Upper lobe of left lung (tissue), 6 donors: Measurements from ENCODE around the gene PLD3. TPM values are rescaled to one million over a fixed set of nuclear protein-coding genes. Genes with fewer than 3 reads are reported as not detected.
"Not testable (repeated sequence)": the region's sequence is repeated elsewhere in the genome, so short reads cannot be mapped to it uniquely, and the experiment has no call there.

Experiments
- ATAC-seq, 2 donors: fragments of 200-7000 bp; cut with Tn5 transposase; one replicate each; pipeline ENCODE4 v1.9.1; 2022; ENCODE audit warnings: mild to moderate bottlenecking in 2 of 2, moderate library complexity in 2 of 2; ENCODE audit not compliant: low FRiP score in 2 of 2
- DNase-seq, 2 donors: peaks; one replicate each; pipeline ENCODE4 v3.0.0-alpha.2; 2019 to 2020
- H3K27ac ChIP-seq, 4 donors: fragments of 200-600 bp; sonication (generic); one replicate each; pipeline ENCODE4 v1.5.1; 2016 to 2019
- H3K27me3 ChIP-seq, 4 donors: fragments of 200-600 bp; sonication (generic); one replicate each; pipeline ENCODE4 v1.5.1; 2017 to 2019
- H3K36me3 ChIP-seq, 4 donors: fragments of 200-600 bp; sonication (generic); one replicate each; pipeline ENCODE4 v1.5.1; 2016 to 2019
- H3K4me1 ChIP-seq, 4 donors: fragments of 200-600 bp; sonication (generic); one replicate each; pipeline ENCODE4 v1.5.1; 2018 to 2019
- H3K4me3 ChIP-seq, 4 donors: fragments of 200-600 bp; sonication (generic); one replicate each; pipeline ENCODE4 v1.5.1; 2017 to 2019; ENCODE audit warnings: mild to moderate bottlenecking in 2 of 4, moderate library complexity in 1 of 4
- H3K9me3 ChIP-seq, 4 donors: fragments of 200-600 bp; sonication (generic); one replicate each; pipeline ENCODE4 v1.5.1; 2018 to 2019
- CTCF ChIP-seq, 6 experiments: fragments of 450-650 bp in 4 of 6; fragments of 200-600 bp in 2 of 6; sonication (generic) in 2 of 6; IDR thresholded peaks; one replicate each; pipeline ENCODE4 v1.5.1; 2016 to 2019; ENCODE audit warnings: antibody characterized with exemption in 6 of 6
- EP300 ChIP-seq, 4 donors: sonication (generic); formaldehyde crosslinking; IDR thresholded peaks; one replicate each; pipeline ENCODE4 v1.5.1; 2017; ENCODE audit warnings: antibody characterized with exemption in 4 of 4, control low read depth in 2 of 4
- POLR2A ChIP-seq, 4 donors: fragments of 450-650 bp; IDR thresholded peaks; one replicate each; pipeline ENCODE4 v1.5.1; 2016 to 2017; ENCODE audit warnings: antibody characterized with exemption in 4 of 4, mild to moderate bottlenecking in 2 of 4
- POLR2AphosphoS5 ChIP-seq, 2 donors: sonication (generic); formaldehyde crosslinking; IDR thresholded peaks; one replicate each; pipeline ENCODE4 v1.5.1; 2017; ENCODE audit warnings: antibody characterized with exemption in 2 of 2
- WGBS, 2 donors: methylation state at CpG; one replicate each; pipeline ENCODE4 v1.1.5; 2017 to 2018; 5-methylcytosine and 5-hydroxymethylcytosine counted together
- total RNA-seq, 6 donors: library from RNA; depleted of rRNA in 4 of 6; stranded (reverse); fragments of >200 nt in 4 of 6; gene quantifications; one replicate each; pipeline versions ENCODE4 v1.1.0 to v1.2.1, GENCODE V29; 2016 to 2021
- donor health status: DM: no; HTN: no; CAD: no; lungs with moderate emphysema.
- donor health status: DM: no; HTN: yes; CAD: no; lungs with severe emphysema.

Gene PLD3
- total RNA-seq, 6 donors from 2014 or later: 257 to 710 (median 470) TPM

GRCh38 chr19:40407714-40408597 is 59.5 kb downstream of the PLD3 start:
- TF ChIP-seq POLR2A (IDR thresholded peaks at IDR 0.05) (no peak), CTCF (IDR thresholded peaks at IDR 0.05) (no peak), EP300 (IDR thresholded peaks at IDR 0.05) (no peak)
- ATAC-seq: no peak
- Histone ChIP-seq H3K9me3 (no peaks in the 10 kb centered on the region), H3K27ac (peak overlapping the region in 1 of 4 donors; percentile 61), H3K36me3 (peaks cover 0 to 22% (median 0%) of the 10 kb centered on the region in 4 donors), H3K4me3 (peak overlapping the region in 1 of 4 donors; percentile 12), H3K27me3 (no peaks in the 10 kb centered on the region), H3K4me1 (peaks cover 11 to 32% (median 15%) of the 10 kb centered on the region in 4 donors)
- peak in 1 of 2 donors; percentile 72 for DNase-seq
- WGBS, 2 donors: 53 to 77% methylated on average over 8 to 22 of the region's 22 CpGs

- H3K4me1 ChIP-seq: peaks cover 7 to 26% (median 11%) of the 10 kb centered on the region in 4 donors
- H3K27me3 ChIP-seq, ATAC-seq, DNase-seq, H3K9me3 ChIP-seq: not testable (repeated sequence)
- H3K4me3 ChIP-seq: peak overlapping the region in 1 of 4 donors; percentile 61
- peaks cover 0 to 22% (median 0%) of the 10 kb centered on the region in 4 donors for H3K36me3 ChIP-seq
- H3K27ac ChIP-seq: peak overlapping the region in 1 of 4 donors; percentile 61
- 81 to 88% methylated on average over 7 to 8 of the region's 8 CpGs for WGBS, 2 donors
Observed at GRCh38 chr19:40408598-40408925, 60.1 kb downstream of the PLD3 start.

- ATAC-seq (no peak), DNase-seq (no peak)
- H3K9me3 ChIP-seq: no peaks in the 10 kb centered on the region
- H3K4me3 ChIP-seq: peak overlapping the region in 3 of 4 donors; percentile 43 to 61 (median 44)
- peak overlapping the region in 3 of 4 donors; percentile 77 to 100 (median 97) for H3K27ac ChIP-seq
- H3K36me3 ChIP-seq: peaks cover 0 to 22% (median 0%) of the 10 kb centered on the region in 4 donors
- peaks cover 14 to 26% (median 18%) of the 10 kb centered on the region in 4 donors for H3K4me1 ChIP-seq
- no peak for TF ChIP-seq EP300 (IDR thresholded peaks at IDR 0.05)
- TF ChIP-seq POLR2AphosphoS5 (IDR thresholded peaks at IDR 0.05): no peak
- TF ChIP-seq POLR2A (IDR thresholded peaks at IDR 0.05): no peak
- TF ChIP-seq CTCF (IDR thresholded peaks at IDR 0.05): no peak
- 57 to 63% methylated on average over 8 to 9 of the region's 9 CpGs for WGBS, 2 donors
- no peaks in the 10 kb centered on the region for H3K27me3 ChIP-seq
Observed at GRCh38 chr19:40410030-40410389, 61.5 kb downstream of the PLD3 start.

- 30 to 52% methylated on average over 6 to 16 of the region's 16 CpGs for WGBS, 2 donors
- TF ChIP-seq POLR2AphosphoS5 (IDR thresholded peaks at IDR 0.05) (peak in 1 of 2 donors; percentile 35), POLR2A (IDR thresholded peaks at IDR 0.05) (peak in 2 of 4 donors; percentile 35 to 45), CTCF (IDR thresholded peaks at IDR 0.05) (no peak), EP300 (IDR thresholded peaks at IDR 0.05) (peak in 2 of 4 donors; percentile 88)
- Histone ChIP-seq H3K4me1 (peaks cover 18 to 31% (median 27%) of the 10 kb centered on the region in 4 donors), H3K27me3 (no peaks in the 10 kb centered on the region), H3K27ac (peak overlapping the region; percentile 68 to 100 (median 87)), H3K9me3 (no peaks in the 10 kb centered on the region), H3K4me3 (peak overlapping the region; percentile 21 to 61 (median 44)), H3K36me3 (peaks cover 0 to 19% (median 0%) of the 10 kb centered on the region in 4 donors)
- ATAC-seq (peak in 1 of 2 donors; percentile 4), DNase-seq (peak in 1 of 2 donors; percentile 41)
Observed at GRCh38 chr19:40411125-40411842, 62.8 kb downstream of the PLD3 start.

GRCh38 chr19:40411958-40412499 is 63.5 kb downstream of the PLD3 start:
- Histone ChIP-seq H3K36me3 (peaks cover 0 to 12% (median 0%) of the 10 kb centered on the region in 4 donors), H3K4me1 (peaks cover 25 to 37% (median 34%) of the 10 kb centered on the region in 4 donors), H3K27me3 (no peaks in the 10 kb centered on the region), H3K4me3 (peak overlapping the region; percentile 21 to 61 (median 44)), H3K9me3 (no peaks in the 10 kb centered on the region), H3K27ac (peak overlapping the region; percentile 68 to 100 (median 87))
- WGBS, 2 donors: 59 to 71% methylated on average over 8 of the region's 8 CpGs
- DNase-seq (no peak), ATAC-seq (no peak)
- no peak for TF ChIP-seq POLR2AphosphoS5 (IDR thresholded peaks at IDR 0.05)
- no peak for TF ChIP-seq POLR2A (IDR thresholded peaks at IDR 0.05)
- no peak for TF ChIP-seq CTCF (IDR thresholded peaks at IDR 0.05)
- no peak for TF ChIP-seq EP300 (IDR thresholded peaks at IDR 0.05)
